Liver (tissue), 9 donors: ENCODE measurements around the gene GALC. TPM values are rescaled to one million over a fixed set of nuclear protein-coding genes. Genes with fewer than 3 reads are reported as not detected.

Source experiments
- DNase-seq: peaks from one replicate; pipeline ENCODE4 v3.0.0-alpha.2; 2017; ENCODE audit warnings: low spot score
- H3K27ac ChIP-seq, 2 donors: one replicate each; pipeline ENCODE4 v1.7.0; 2013; ENCODE audit warnings: inconsistent platforms in 2 of 2, low read length in 2 of 2, control low read depth in 1 of 2, low read depth in 1 of 2, mild to moderate bottlenecking in 1 of 2
- H3K27me3 ChIP-seq, 4 donors: one replicate each; pipeline versions ENCODE4 v1.6.1 to v1.7.0; 2013; ENCODE audit warnings: low read length in 3 of 4, inconsistent platforms in 1 of 4, mild to moderate bottlenecking in 1 of 4, moderate library complexity in 1 of 4; ENCODE audit not compliant: control insufficient read depth in 4 of 4, insufficient read depth in 4 of 4
- H3K36me3 ChIP-seq, 4 donors: one replicate each; pipeline versions ENCODE4 v1.6.1 to v1.7.0; 2013; ENCODE audit warnings: low read length in 3 of 4, mild to moderate bottlenecking in 3 of 4, low read depth in 1 of 4, moderate library complexity in 1 of 4; ENCODE audit not compliant: control insufficient read depth in 4 of 4, insufficient read depth in 3 of 4
- H3K4me1 ChIP-seq, 4 donors: one replicate each; pipeline versions ENCODE4 v1.6.1 to v1.7.0; 2013; ENCODE audit warnings: low read length in 3 of 4, mild to moderate bottlenecking in 3 of 4, moderate library complexity in 1 of 4; ENCODE audit not compliant: control insufficient read depth in 4 of 4, insufficient read depth in 4 of 4
- H3K4me3 ChIP-seq, 3 donors: one replicate each; pipeline versions ENCODE4 v1.6.1 to v1.7.0; 2013; ENCODE audit warnings: low read length in 3 of 3, control low read depth in 1 of 3, low read depth in 1 of 3, mild to moderate bottlenecking in 1 of 3
- H3K9ac ChIP-seq, 2 donors: one replicate each; pipeline ENCODE4 v1.7.0; 2013; ENCODE audit warnings: low read length in 2 of 2, mild to moderate bottlenecking in 2 of 2, moderate library complexity in 2 of 2, control low read depth in 1 of 2, low read depth in 1 of 2
- H3K9me3 ChIP-seq, 4 donors: one replicate each; pipeline versions ENCODE4 v1.6.1 to v1.7.0; 2013; ENCODE audit warnings: low read length in 3 of 4; ENCODE audit not compliant: control insufficient read depth in 4 of 4
- CTCF ChIP-seq: fragments of 150-350 bp; IDR thresholded peaks from 2 replicates; pipeline ENCODE4 v1.5.1; 2017; ENCODE audit warnings: improper control_type of control experiment, low read depth, low read length; ENCODE audit not compliant: missing input control
- EGR1 ChIP-seq, 2 donors: IDR thresholded peaks; 2 replicates each; pipeline ENCODE4 v1.6.1; 2016 to 2018; ENCODE audit warnings: antibody characterized with exemption in 2 of 2, low read depth in 2 of 2
- FOXA2 ChIP-seq: IDR thresholded peaks from 2 replicates; pipeline ENCODE4 v1.6.1; 2016; ENCODE audit warnings: antibody characterized with exemption
- HNF4A ChIP-seq, 2 donors: conservative IDR thresholded peaks; 2 replicates each; pipeline ENCODE4 v1.6.1; 2016; ENCODE audit warnings: antibody characterized with exemption in 2 of 2, mild to moderate bottlenecking in 2 of 2
- HNF4G ChIP-seq: IDR thresholded peaks from 2 replicates; pipeline ENCODE4 v1.6.1; 2016; ENCODE audit warnings: antibody characterized with exemption
- NR2F2 ChIP-seq: IDR thresholded peaks from 2 replicates; pipeline ENCODE4 v1.6.1; 2016; ENCODE audit warnings: antibody characterized with exemption
- RAD21 ChIP-seq, 2 donors: IDR thresholded peaks; 2 replicates each; pipeline ENCODE4 v1.6.1; 2016; ENCODE audit warnings: antibody characterized with exemption in 2 of 2, mild to moderate bottlenecking in 2 of 2
- RXRA ChIP-seq, 2 donors: IDR thresholded peaks; 2 replicates each; pipeline ENCODE4 v1.6.1; 2017 to 2018; ENCODE audit warnings: antibody characterized with exemption in 2 of 2, mild to moderate bottlenecking in 1 of 2
- SP1 ChIP-seq: IDR thresholded peaks from 2 replicates; pipeline ENCODE4 v1.6.1; 2018; ENCODE audit warnings: antibody characterized with exemption, mild to moderate bottlenecking
- TAF1 ChIP-seq: conservative IDR thresholded peaks from 2 replicates; pipeline ENCODE4 v1.6.1; 2016; ENCODE audit warnings: antibody characterized with exemption, mild to moderate bottlenecking
- YY1 ChIP-seq: IDR thresholded peaks from 2 replicates; pipeline ENCODE4 v1.6.1; 2016; ENCODE audit warnings: antibody characterized with exemption, mild to moderate bottlenecking
- WGBS: extraction: QIAGEN DNeasy Blood & Tissue Kit; methylation state at CpG from one replicate; pipeline ENCODE4 v1.1.7; 2013; 5-methylcytosine and 5-hydroxymethylcytosine counted together
- polyA plus RNA-seq, 2 donors: library from polyadenylated mRNA; stranded (reverse) in 1 of 2; unstranded in 1 of 2; fragments of 200-250 nt in 1 of 2; fragments of >200 nt in 1 of 2; fragmentation: Nextera tagmentation in 1 of 2; extraction: Ambion mirVana in 1 of 2; gene quantifications; one replicate each; pipeline versions ENCODE4 v1.2.1 to v1.2.3, GENCODE V29; 2013 to 2015
- total RNA-seq, 2 donors: library from RNA; depleted of rRNA; stranded (reverse); fragments of >200 nt; gene quantifications; one replicate each; pipeline ENCODE4 v1.2.3, GENCODE V29; 2014
- TF ChIP-seq, protein P1 (sequence below): IDR thresholded peaks from 2 replicates; pipeline ENCODE4 v1.6.1; 2016; ENCODE audit warnings: antibody characterized with exemption
- TF ChIP-seq, protein P2 (sequence below): IDR thresholded peaks from 2 replicates; pipeline ENCODE4 v1.6.1; 2016; ENCODE audit warnings: antibody characterized with exemption, mild to moderate bottlenecking
- donor health status: healthy.
- donor health status: healthy.
- donor health status: healthy.
- donor health status: healthy.
- donor health status: healthy.

Gene GALC
- total RNA-seq = 10 to 100 TPM; 13.0 to 20.8 TPM
- 10 to 100 TPM in 1 of 2 donors, 1 to 10 TPM in 1; 2.8 to 11.3 TPM for polyA plus RNA-seq

DNA sequence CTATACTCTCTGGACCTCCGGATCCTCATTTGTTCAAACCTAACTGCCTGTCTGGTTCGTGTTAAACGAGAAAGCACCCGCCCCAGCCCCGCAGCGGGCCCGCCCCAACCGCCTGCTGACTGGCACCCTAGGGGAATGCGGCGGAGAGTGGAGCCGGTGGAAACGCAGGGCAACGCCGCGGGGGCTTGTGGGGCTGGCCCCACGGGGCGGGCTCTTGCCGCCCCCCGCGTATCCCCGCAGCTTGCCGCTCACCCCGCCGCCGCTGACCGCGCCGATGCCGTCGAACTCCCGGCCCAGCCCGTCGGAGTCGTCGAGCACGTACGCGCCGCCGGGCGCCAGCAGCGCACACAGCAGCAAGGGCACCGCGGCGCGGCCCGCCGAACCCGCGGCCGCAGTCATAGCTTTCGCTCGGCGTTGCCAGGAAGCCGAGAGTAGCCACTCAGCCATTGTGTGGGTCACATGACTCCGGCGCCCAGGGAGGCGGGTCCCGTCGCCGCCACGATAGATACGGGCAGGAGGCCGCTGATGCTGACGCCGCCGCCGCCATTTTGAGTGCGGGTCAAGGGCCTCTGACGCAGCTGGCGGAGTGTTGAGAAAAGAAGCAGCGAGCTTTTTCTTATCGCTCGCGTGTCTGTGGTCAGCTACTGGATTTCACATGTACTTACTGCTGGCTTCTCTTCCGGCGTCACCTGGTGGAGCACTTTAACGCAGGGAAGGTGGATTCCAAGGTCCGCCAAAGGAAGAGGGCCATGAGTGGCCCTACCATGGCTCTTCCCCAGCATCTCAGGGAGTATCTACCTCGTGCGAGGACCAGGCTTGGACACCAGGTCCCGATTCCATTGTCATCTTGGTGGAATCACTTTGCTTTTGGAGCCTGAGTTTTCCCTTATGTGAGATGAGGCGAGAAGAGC lies at the start of gene GALC:
Gene GALC, minus strand, starts transcription at position 465 of the 911 bp plus-strand sequence. Its CDS starts 18 bp downstream, at position 447.
- no peak for TF ChIP-seq HNF4G
- TF ChIP-seq, protein P1, sequence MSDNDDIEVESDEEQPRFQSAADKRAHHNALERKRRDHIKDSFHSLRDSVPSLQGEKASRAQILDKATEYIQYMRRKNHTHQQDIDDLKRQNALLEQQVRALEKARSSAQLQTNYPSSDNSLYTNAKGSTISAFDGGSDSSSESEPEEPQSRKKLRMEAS = peak; percentile 75
- TF ChIP-seq RAD21 (IDR thresholded peaks at IDR 0.05) = peak in 1 of 2 donors; percentile 9
- peak; percentile 71 to 86 for TF ChIP-seq RXRA (IDR thresholded peaks at IDR 0.05)
- peak; percentile 69 for TF ChIP-seq NR2F2
- TF ChIP-seq SP1 = peak; percentile 41
- TF ChIP-seq FOXA2 = no peak
- peak in 1 of 2 donors; percentile 16 for TF ChIP-seq HNF4A (conservative IDR thresholded peaks at IDR 0.05)
- no peak for TF ChIP-seq TAF1
- no peak for TF ChIP-seq CTCF
- peak; percentile 99 for TF ChIP-seq YY1
- WGBS = 4% methylated on average over 83 of the region's 83 CpGs
- no peaks in the 10 kb centered on the region for H3K27me3 ChIP-seq
- peak within 1 kb of the TSS; percentile 79 to 89 for H3K27ac ChIP-seq
- peak within 1 kb of the TSS; percentile 71 to 92 (median 89) for H3K4me3 ChIP-seq
- H3K9ac ChIP-seq = peak within 1 kb of the TSS; percentile 64 to 66
- H3K36me3 ChIP-seq = no peaks in the 10 kb centered on the region
- H3K4me1 ChIP-seq = peaks cover 0 to 6% (median 1%) of the 10 kb centered on the region in 4 donors
- DNase-seq = peak; percentile 93
- no peaks in the 10 kb centered on the region for H3K9me3 ChIP-seq

DNA sequence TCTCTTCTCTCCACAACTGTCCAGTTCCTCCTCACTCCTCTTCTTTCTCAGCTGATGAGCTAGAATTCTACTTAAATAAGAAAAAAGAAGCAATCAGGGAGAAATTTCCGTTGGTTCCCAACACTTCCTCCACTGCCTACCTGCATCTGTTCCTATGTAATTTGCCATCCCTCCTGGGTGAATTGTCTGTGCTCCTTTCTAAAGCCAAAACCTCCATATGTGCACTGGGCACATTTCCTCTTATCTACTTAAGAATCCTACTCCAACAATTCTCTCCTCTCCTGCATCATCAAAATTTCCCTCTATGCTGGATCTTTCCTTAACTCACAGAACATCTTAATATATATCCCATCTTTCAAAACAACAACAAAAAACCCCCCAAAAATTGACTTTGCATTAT lies 47.2 kb upstream of the GALC start:
- 89% methylated on average over 1 of the region's 1 CpG for WGBS
- H3K4me3 ChIP-seq = no peak overlapping the region
- no peak for DNase-seq
- H3K36me3 ChIP-seq = peaks cover 0 to 5% (median under 1%) of the 10 kb centered on the region in 4 donors
- H3K27ac ChIP-seq = peak overlapping the region; percentile 61 to 73
- no peaks in the 10 kb centered on the region for H3K9me3 ChIP-seq
- H3K9ac ChIP-seq = no peak overlapping the region
- TF ChIP-seq HNF4G (no peak), EGR1 (IDR thresholded peaks at IDR 0.05; ENCODE audit: low read depth in 2 of 2) (no peak), RAD21 (IDR thresholded peaks at IDR 0.05) (no peak), NR2F2 (no peak), SP1 (no peak), TAF1 (no peak), YY1 (no peak)
- TF ChIP-seq, protein P2, sequence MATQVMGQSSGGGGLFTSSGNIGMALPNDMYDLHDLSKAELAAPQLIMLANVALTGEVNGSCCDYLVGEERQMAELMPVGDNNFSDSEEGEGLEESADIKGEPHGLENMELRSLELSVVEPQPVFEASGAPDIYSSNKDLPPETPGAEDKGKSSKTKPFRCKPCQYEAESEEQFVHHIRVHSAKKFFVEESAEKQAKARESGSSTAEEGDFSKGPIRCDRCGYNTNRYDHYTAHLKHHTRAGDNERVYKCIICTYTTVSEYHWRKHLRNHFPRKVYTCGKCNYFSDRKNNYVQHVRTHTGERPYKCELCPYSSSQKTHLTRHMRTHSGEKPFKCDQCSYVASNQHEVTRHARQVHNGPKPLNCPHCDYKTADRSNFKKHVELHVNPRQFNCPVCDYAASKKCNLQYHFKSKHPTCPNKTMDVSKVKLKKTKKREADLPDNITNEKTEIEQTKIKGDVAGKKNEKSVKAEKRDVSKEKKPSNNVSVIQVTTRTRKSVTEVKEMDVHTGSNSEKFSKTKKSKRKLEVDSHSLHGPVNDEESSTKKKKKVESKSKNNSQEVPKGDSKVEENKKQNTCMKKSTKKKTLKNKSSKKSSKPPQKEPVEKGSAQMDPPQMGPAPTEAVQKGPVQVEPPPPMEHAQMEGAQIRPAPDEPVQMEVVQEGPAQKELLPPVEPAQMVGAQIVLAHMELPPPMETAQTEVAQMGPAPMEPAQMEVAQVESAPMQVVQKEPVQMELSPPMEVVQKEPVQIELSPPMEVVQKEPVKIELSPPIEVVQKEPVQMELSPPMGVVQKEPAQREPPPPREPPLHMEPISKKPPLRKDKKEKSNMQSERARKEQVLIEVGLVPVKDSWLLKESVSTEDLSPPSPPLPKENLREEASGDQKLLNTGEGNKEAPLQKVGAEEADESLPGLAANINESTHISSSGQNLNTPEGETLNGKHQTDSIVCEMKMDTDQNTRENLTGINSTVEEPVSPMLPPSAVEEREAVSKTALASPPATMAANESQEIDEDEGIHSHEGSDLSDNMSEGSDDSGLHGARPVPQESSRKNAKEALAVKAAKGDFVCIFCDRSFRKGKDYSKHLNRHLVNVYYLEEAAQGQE = no peak
- TF ChIP-seq, protein P1 = no peak
- H3K4me1 ChIP-seq = peaks cover 3 to 30% (median 17%) of the 10 kb centered on the region in 4 donors
- H3K27me3 ChIP-seq = no peaks in the 10 kb centered on the region
